OCI-LY1 (cell line): ENCODE data around the gene MPPED1.

Experiments used
- EZH2 ChIP-seq: fragments of 200-600 bp; sonication (generic), shearing (Covaris generic); IDR thresholded peaks from 2 replicates; pipeline ENCODE4 v1.8.0; 2017; ENCODE audit warnings: borderline replicate concordance, mixed run types, mild to moderate bottlenecking, antibody characterized with exemption, low read length, moderate library complexity, mixed read lengths
- TF ChIP-seq, protein P1 (sequence below): fragments of 200-600 bp; sonication (generic), shearing (Covaris generic); IDR thresholded peaks from 2 replicates; pipeline ENCODE4 v1.5.1; 2017; ENCODE audit warnings: mild to moderate bottlenecking, antibody characterized with exemption, low read length, moderate library complexity, mixed read lengths

DNA sequence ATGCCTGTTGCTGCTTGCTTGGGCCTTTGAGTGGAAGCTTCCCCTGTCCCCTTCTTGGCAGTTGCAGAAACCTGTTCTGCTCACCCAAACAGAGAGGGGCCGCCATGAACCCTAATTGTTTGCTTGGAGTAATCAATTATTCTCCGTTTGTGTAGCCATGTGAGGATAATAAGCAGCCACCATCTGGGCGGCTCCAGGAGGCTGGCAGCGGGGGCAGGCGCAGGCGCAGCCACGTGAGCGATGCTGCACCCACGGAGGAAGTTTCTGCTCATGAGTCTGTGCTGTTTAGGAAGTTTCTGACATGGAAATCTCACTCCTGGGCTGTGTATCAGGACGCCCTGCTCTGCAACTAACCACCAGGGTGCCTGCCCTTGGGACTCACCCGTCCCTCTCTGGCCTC, 90.1 kb downstream of the MPPED1 start:
- TF ChIP-seq, protein P1, sequence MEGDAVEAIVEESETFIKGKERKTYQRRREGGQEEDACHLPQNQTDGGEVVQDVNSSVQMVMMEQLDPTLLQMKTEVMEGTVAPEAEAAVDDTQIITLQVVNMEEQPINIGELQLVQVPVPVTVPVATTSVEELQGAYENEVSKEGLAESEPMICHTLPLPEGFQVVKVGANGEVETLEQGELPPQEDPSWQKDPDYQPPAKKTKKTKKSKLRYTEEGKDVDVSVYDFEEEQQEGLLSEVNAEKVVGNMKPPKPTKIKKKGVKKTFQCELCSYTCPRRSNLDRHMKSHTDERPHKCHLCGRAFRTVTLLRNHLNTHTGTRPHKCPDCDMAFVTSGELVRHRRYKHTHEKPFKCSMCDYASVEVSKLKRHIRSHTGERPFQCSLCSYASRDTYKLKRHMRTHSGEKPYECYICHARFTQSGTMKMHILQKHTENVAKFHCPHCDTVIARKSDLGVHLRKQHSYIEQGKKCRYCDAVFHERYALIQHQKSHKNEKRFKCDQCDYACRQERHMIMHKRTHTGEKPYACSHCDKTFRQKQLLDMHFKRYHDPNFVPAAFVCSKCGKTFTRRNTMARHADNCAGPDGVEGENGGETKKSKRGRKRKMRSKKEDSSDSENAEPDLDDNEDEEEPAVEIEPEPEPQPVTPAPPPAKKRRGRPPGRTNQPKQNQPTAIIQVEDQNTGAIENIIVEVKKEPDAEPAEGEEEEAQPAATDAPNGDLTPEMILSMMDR = no peak
- no peak for TF ChIP-seq EZH2
